ENCODE results near the gene FREY1.

Gene FREY1

DNA sequence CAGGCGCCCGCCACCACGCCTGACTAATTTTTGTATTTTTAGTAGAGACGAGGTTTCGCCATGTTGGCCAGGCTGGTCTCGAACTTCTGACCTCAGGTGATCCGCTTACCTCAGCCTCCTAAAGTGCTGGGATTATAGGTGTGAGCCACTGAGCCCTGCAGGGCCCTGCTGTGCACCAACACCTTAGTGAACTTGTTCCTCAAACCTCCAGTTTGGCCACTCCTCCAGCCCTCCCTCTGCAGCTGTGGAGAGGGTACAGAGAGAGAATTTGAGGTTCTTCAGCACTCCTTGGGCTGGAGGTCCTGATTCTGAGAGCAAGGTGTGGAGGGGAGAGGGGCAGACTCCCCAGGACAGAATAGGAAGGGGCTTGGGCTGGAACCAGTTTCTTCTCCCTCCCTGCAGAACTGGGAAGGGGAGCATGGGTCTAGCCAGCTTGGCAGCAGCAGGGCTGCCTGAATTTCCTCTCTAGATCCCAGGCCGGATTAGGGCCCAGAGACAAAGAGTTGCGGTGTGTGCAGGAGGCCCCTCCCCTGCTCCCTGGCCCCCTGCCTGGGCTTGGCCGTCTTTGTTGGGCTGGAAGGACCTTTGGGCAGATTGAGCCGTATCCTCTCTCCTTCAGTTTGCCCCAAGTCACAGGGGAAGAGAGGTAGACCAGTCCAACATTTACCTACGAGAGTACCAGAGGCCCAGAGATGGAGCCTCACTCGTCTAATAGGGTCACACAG lies 12.9 kb upstream of the FREY1 start:
- no peak overlapping the region for H3K4me3 ChIP-seq (replicated peaks; ENCODE audit: insufficient read depth, low read length)
- DNase-seq (ENCODE audit: low read depth in 1 of 2, low spot score in 1 of 2) = no peak
- no peak for TF ChIP-seq POLR2AphosphoS5 (IDR thresholded peaks at IDR 0.05; ENCODE audit: low read depth)
- TF ChIP-seq, protein P1, sequence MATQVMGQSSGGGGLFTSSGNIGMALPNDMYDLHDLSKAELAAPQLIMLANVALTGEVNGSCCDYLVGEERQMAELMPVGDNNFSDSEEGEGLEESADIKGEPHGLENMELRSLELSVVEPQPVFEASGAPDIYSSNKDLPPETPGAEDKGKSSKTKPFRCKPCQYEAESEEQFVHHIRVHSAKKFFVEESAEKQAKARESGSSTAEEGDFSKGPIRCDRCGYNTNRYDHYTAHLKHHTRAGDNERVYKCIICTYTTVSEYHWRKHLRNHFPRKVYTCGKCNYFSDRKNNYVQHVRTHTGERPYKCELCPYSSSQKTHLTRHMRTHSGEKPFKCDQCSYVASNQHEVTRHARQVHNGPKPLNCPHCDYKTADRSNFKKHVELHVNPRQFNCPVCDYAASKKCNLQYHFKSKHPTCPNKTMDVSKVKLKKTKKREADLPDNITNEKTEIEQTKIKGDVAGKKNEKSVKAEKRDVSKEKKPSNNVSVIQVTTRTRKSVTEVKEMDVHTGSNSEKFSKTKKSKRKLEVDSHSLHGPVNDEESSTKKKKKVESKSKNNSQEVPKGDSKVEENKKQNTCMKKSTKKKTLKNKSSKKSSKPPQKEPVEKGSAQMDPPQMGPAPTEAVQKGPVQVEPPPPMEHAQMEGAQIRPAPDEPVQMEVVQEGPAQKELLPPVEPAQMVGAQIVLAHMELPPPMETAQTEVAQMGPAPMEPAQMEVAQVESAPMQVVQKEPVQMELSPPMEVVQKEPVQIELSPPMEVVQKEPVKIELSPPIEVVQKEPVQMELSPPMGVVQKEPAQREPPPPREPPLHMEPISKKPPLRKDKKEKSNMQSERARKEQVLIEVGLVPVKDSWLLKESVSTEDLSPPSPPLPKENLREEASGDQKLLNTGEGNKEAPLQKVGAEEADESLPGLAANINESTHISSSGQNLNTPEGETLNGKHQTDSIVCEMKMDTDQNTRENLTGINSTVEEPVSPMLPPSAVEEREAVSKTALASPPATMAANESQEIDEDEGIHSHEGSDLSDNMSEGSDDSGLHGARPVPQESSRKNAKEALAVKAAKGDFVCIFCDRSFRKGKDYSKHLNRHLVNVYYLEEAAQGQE (IDR thresholded peaks at IDR 0.05; ENCODE audit: insufficient replicate concordance, low read depth) = no peak
- TF ChIP-seq, protein P2, sequence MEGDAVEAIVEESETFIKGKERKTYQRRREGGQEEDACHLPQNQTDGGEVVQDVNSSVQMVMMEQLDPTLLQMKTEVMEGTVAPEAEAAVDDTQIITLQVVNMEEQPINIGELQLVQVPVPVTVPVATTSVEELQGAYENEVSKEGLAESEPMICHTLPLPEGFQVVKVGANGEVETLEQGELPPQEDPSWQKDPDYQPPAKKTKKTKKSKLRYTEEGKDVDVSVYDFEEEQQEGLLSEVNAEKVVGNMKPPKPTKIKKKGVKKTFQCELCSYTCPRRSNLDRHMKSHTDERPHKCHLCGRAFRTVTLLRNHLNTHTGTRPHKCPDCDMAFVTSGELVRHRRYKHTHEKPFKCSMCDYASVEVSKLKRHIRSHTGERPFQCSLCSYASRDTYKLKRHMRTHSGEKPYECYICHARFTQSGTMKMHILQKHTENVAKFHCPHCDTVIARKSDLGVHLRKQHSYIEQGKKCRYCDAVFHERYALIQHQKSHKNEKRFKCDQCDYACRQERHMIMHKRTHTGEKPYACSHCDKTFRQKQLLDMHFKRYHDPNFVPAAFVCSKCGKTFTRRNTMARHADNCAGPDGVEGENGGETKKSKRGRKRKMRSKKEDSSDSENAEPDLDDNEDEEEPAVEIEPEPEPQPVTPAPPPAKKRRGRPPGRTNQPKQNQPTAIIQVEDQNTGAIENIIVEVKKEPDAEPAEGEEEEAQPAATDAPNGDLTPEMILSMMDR (IDR thresholded peaks at IDR 0.05; ENCODE audit: insufficient read depth, low read length) = no peak
- no peak for TF ChIP-seq SPI1 (IDR thresholded peaks at IDR 0.05; ENCODE audit: borderline replicate concordance, low read depth)
- no peak for TF ChIP-seq GABPA (IDR thresholded peaks at IDR 0.05; ENCODE audit: low read depth)
- no peak overlapping the region for H3K27ac ChIP-seq (replicated peaks)
- H3K27me3 ChIP-seq (ENCODE audit: insufficient read depth, poor library complexity, severe bottlenecking) = peaks cover 18% of the 10 kb centered on the region

DNA sequence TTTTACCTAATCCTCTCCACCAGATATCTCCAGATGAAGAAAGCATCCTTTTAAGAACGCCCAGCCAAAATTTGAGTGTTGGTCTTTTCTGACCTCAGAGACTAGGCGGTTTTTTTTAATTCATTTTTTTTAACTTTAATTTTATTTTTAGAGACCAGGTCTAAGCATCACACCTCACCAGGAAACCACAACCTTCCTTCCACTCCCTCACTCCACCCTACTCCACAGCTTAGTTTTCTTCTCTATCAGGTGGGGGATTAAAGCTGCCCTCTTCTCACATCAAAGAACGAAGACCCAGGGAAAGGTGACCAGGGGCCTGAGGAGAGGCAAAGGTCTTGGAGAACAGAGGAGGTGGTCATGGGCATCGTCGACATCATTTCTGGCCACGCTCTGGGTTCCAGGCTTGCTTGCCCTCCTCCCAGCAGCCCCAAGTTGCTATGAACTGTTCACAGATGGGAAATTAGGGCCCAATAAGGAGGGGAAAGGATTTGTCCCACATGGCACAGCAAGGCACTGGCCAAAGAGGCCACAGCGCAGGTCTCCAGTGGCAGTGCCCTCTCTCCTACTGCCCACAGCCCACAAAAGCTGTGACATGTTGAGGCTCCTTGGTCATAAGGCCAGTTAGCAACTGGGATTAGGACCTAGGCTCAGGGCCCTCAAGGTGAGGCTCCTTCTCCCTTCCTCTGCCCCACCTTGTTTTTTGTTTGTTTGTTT lies 12.0 kb upstream of the FREY1 start:
- Histone ChIP-seq H3K4me3 (replicated peaks; ENCODE audit: insufficient read depth, low read length) (peak overlapping the region; percentile 86), H3K27ac (replicated peaks) (no peak overlapping the region), H3K27me3 (ENCODE audit: insufficient read depth, poor library complexity, severe bottlenecking) (peaks cover 12% of the 10 kb centered on the region)
- TF ChIP-seq, protein P1 (IDR thresholded peaks at IDR 0.05; ENCODE audit: insufficient replicate concordance, low read depth) = no peak
- TF ChIP-seq, protein P2 (IDR thresholded peaks at IDR 0.05; ENCODE audit: insufficient read depth, low read length) = no peak
- TF ChIP-seq GABPA (IDR thresholded peaks at IDR 0.05; ENCODE audit: low read depth) = no peak
- TF ChIP-seq SPI1 (IDR thresholded peaks at IDR 0.05; ENCODE audit: borderline replicate concordance, low read depth) = no peak
- no peak for DNase-seq (ENCODE audit: low read depth in 1 of 2, low spot score in 1 of 2)

DNA sequence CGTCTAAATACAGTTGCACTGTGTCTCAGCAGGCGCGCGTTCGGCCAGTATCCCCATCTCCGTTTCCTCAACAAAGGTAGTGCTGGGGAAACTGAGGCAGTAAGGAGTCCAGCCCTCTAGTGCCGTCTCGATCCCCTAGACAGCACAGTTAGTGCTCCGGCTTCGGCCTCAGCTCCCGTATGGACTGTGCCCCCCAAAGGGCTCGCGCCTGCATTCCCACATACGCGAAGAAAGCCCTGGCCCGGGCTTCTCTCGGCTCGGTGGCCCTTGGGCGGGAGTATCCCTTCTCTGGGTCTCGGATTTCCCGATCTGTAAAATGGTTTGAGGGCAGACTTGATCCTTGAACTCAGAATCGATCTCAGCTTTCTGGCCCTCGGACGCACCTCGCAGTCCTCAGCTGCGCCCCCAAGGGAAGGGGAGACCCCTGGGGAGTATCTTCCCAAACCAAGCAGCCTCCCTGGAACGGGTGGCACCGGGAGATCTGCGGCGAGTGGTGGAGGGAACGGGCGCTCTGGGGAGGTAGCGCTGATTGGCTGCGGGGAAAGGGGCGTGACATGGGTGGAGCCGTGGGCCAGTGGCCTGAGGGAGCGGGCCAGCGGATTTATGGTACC lies 11.4 kb upstream of the FREY1 start:
- DNase-seq (ENCODE audit: low read depth in 1 of 2, low spot score in 1 of 2) = peak in 1 of 2 experiments; percentile 79
- H3K4me3 ChIP-seq (replicated peaks; ENCODE audit: insufficient read depth, low read length) = peak overlapping the region; percentile 86
- peak overlapping the region; percentile 79 for H3K27ac ChIP-seq (replicated peaks)
- peaks cover 8% of the 10 kb centered on the region for H3K27me3 ChIP-seq (ENCODE audit: insufficient read depth, poor library complexity, severe bottlenecking)
- TF ChIP-seq POLR2AphosphoS5 (IDR thresholded peaks at IDR 0.05; ENCODE audit: low read depth) (no peak), GABPA (IDR thresholded peaks at IDR 0.05; ENCODE audit: low read depth) (no peak), SPI1 (IDR thresholded peaks at IDR 0.05; ENCODE audit: borderline replicate concordance, low read depth) (no peak)
- TF ChIP-seq, protein P1 (IDR thresholded peaks at IDR 0.05; ENCODE audit: insufficient replicate concordance, low read depth) = peak; percentile 15
